DMS79 treated with DMSO at 0.1 percent for 48 hours (cell line): Measurements from ENCODE around the gene RREB1.
"Not testable (repeated sequence)": the region's sequence is repeated elsewhere in the genome, so short reads cannot be mapped to it uniquely, and the experiment has no call there.

Experiments
- DNase-seq: peaks from one replicate; lab custom pipeline; 2025; lab: John Stamatoyannopoulos, UW

RREB1 gene

GRCh38 chr6:7263519-7263805, 155.7 kb downstream of the RREB1 start:
- DNase-seq, result not testable (repeated sequence)

- DNase-seq, result no peak
Observed at GRCh38 chr6:7264041-7264440, 156.3 kb downstream of the RREB1 start.

- DNase-seq, result no peak
Observed at GRCh38 chr6:7264686-7265384, 157.1 kb downstream of the RREB1 start.

DNA sequence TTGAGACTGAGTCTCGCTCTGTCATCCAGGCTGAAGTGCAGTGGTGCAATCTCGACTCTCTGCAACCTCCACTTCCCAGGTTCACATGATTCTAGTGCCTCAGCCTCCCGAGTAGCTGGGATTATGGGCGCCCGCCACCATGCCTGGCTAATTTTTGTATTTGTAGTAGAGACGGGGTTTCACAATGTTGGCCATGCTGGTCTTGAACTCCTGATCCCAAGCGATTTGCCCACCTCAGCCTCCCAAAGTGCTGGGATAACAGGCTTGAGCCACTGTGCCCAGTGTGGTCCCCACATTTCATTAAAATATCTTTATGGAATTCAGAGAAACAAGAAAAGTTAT, 157.6 kb downstream of the RREB1 start:
- not testable (repeated sequence) for DNase-seq

- DNase-seq, result no peak
Observed at GRCh38 chr6:7267071-7267465, 159.3 kb downstream of the RREB1 start.

DNA sequence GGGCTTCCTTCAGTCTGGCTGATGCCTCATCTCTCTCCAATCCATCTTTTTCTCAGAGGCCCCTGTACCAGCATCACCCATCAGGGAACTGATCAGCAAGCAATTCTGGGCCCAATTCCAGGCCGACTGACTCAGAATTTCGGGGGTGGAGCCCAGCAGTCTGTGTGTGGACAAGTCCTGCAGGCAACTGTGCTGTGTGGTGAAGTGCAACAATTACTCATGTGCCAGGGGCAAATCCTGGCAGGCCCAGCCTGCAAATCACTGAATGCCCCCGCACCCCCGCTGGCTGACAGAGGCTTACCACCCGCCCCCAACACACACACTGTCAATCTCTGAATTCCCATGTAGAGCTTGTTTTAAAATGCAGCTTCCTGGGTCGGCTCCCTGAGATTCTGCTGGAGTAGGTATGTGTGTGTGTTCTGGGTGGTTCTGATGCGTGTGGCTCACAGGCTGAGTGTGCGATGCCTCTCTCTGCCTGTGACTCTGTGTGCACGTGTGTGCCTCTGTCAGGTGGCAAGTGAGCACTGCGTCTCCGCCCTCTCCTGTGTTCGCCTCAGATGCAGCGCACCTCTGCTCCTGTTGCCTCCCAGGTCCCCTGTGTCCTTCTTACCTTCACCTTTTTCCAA, 159.8 kb downstream of the RREB1 start:
- no peak for DNase-seq

DNA sequence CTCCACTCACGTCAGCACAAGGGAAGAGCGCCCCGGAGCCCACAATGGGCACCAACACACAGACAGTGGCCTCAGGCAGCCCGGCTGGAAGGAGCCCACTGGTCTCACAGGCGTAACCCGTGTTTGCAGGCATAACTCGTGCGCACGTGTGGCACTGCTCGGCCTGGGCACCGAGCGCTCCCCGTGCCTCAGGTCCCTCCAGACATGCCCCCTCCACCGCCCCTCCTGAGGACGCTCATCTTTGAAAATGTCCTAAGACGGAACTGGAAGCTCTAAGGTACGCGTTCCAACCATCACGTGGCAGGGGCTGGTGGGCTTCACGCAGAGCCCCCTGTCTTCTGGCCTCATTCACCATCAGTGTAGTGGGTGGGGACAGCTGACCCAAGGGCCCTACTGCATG, 160.6 kb downstream of the RREB1 start:
- no peak for DNase-seq

GRCh38 chr6:7268816-7269555, 161.2 kb downstream of the RREB1 start:
- no peak for DNase-seq

DNA sequence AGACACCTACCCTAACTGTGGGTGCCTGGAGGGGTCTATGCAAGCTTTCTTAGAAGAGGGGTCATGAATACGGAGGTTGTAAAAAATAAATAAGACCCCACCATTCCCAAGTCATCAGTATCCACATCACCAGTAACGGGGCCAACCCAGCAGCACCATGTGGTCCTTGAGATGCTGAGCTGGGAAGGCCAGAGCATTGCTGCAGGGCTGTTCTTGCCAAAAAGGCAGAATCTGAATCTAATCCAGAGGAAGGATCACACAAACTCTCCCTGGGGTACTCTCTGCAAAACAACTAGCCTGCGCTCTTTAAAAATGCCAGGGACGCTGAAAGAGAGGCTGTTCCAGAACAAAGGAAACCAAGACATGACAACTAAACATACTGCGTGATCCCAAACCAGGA, 162.1 kb downstream of the RREB1 start:
- DNase-seq, result no peak

- no peak for DNase-seq
Observed at GRCh38 chr6:7270320-7271204, 162.8 kb downstream of the RREB1 start.

- DNase-seq, result no peak
Observed at GRCh38 chr6:7271205-7271534, 163.4 kb downstream of the RREB1 start.

DNA sequence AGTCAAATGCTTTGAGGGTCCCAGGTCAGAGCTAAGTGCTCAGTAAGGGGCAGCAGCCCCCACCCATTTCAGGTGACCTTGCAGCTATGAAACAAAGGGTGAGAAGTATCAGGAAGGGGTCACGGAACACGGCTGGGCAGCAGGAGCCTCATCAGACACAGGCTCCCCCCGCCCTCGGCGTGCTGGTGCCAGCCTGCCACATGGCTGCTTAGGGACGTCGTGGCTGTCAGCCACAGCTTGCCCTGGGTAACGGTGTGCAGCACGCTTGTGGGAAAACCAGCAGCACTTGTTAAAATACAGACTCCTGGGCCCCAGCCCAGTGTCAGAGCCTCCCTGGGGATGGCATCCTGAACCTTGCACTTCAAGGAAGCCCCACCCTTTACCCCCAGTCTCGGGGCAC, 165.9 kb downstream of the RREB1 start:
- no peak for DNase-seq

DNA sequence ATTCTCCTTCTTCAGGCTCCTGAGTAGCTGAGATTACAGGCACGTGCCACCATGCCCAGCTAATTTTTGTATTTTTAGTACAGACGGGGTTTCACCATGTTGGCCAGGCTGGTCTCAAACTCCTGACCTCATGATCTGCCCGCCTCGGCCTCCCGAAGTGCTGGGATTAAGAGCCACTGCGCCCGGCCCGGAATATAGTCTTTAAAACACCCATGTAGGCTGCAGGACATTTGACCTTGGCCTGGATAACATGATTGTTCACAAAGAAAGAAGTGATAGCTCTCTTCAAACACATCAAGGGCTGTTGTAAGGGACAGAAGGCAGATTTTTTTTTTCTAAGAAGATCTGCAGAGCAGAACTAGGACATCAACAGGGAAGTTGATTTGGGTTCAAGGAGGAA, 166.8 kb downstream of the RREB1 start:
- not testable (repeated sequence) for DNase-seq

DNA sequence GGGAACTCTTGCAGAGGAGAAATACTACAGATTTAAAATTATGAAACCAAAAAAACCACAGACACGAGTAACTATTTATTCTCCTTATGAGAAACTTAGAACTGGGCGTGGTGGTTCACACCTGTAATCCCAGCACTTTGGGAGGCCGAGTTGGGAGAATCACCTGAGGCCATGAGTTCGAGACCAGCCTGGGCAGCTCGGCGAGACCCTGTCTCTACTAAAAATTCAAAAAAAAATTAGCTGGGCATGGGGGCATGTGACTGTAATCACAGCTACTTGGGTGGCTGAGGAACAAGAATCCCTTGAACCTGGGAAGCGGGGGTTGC, 168.4 kb downstream of the RREB1 start:
- no peak for DNase-seq

GRCh38 chr6:7282097-7282906, 174.5 kb downstream of the RREB1 start:
- DNase-seq, result no peak

- DNase-seq, result no peak
Observed at GRCh38 chr6:7283676-7284075, 175.9 kb downstream of the RREB1 start.

GRCh38 chr6:7285416-7285815, 177.7 kb downstream of the RREB1 start:
- no peak for DNase-seq

GRCh38 chr6:7290079-7290478, 182.3 kb downstream of the RREB1 start:
- DNase-seq, result no peak

GRCh38 chr6:7292596-7293255, 185.0 kb downstream of the RREB1 start:
- no peak for DNase-seq

DNA sequence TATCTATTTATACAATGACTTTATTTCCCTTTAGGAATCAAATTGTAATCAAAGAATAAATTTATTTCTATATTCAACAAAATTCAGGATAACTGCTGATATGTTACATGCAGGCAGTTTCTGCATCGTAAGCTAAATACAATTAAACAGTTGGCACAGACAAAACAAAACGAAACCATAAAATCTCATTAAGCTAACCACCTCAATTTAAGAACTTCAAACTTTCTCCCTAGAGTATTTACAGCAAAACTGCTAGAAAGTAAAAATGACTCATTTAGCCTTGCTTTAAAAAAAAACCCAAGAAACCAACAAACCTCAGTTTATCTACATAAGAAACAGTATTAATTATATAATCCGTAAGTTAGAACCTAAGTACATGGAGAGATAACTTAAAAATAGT, 188.2 kb downstream of the RREB1 start:
- no peak for DNase-seq

DNA sequence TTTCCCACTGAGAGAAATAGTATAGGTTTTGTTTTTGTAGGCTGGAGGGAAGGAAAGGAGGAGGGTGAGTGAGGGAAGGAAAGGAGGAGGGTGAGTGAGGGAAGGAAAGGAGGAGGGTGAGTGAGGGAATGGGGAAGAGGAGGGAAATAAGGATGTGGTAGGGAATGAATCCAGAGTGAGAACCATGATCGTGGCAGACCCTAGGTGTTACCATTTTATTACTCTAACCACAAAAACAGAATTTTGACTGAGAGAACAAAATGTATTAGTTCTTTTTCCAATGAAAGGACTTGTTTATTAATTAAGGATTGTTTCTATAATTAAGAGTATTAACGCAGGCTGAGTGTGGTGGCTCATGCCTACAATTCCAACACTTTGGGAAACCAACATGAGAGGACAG, 188.8 kb downstream of the RREB1 start:
- DNase-seq, result no peak

DNA sequence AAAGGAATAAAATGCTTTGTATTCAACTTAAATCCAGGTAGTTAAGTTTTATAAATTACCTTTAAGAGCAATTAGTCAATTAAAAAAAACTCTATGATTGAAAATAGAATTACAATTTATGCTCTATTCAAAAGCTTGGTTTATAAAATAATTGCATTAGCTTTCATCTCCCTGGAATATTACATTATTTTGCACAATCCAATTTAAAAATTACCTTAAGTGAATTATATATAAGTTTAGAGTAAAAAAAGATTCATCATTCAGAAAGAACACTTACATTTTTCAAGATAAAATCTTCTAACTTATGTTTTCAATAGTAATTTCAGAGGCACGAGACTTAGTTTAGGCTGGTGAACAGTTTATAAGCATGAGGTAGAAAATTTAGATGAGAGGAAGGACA, 190.4 kb downstream of the RREB1 start:
- DNase-seq, result no peak
